HepG2 (cell line): ENCODE results near the gene ENTPD7. TPM values are rescaled to one million over a fixed set of nuclear protein-coding genes. Genes with fewer than 3 reads are reported as not detected.

Source experiments
- ATAC-seq: fragments of 200-7000 bp; cut with Tn5 transposase; 3 replicates; pipeline ENCODE4 v1.9.1; 2020; ENCODE audit warnings: mild to moderate bottlenecking, moderate library complexity
- BruUV-seq: library from RNA; stranded (reverse); fragments of 400-500 nt; replicated peaks from 2 replicates; lab custom pipeline; 2021; lab: Mats Ljungman, UMichigan
- CTCF ChIA-PET: fragments of 300-600 bp; formaldehyde crosslinking; extraction: SDS; loops from one replicate; lab custom pipeline; 2021; ENCODE audit warnings: low total read pairs, inconsistent platforms, low intra/inter-chr PET ratio; lab: Yijun Ruan, JAX
- POLR2A ChIA-PET: fragments of 350-600 bp; sonication (Branson Sonifier 250); formaldehyde crosslinking; loops from one replicate; lab custom pipeline; 2020; ENCODE audit warnings: antibody characterized with exemption, inconsistent platforms; lab: Yijun Ruan, JAX
- DNase-seq: peaks from one replicate; pipeline ENCODE4 v3.0.0-alpha.2; 2015; ENCODE audit warnings: low spot score
- FAIRE-seq: peaks from 3 replicates; lab custom pipeline; 2011; peaks lifted over from hg19 to GRCh38; lab: Jason Lieb, UNC
- H2AFZ ChIP-seq: one replicate; pipeline ENCODE4 v1.6.1; 2011; ENCODE audit warnings: low read length, inconsistent platforms
- H3K27ac ChIP-seq: fragments of 300-600 bp; 3 replicates; pipeline ENCODE4 v1.8.0; 2011; ENCODE audit warnings: mixed run types, mild to moderate bottlenecking, mixed read lengths, low read length, inconsistent platforms; ENCODE audit not compliant: insufficient read depth; ENCODE audit errors: extremely low read length
- H3K27me3 ChIP-seq, 2 experiments: fragments of 200-600 bp in 1 of 2; 2 replicates in 1 of 2; 3 replicates in 1 of 2; pipeline versions ENCODE4 v1.6.0 to v1.8.0; 2011; ENCODE audit warnings: low read length in 2 of 2, mild to moderate bottlenecking in 2 of 2, moderate library complexity in 2 of 2, inconsistent platforms in 1 of 2; ENCODE audit not compliant: insufficient read depth in 2 of 2, control insufficient read depth in 1 of 2
- H3K36me3 ChIP-seq, 2 experiments: fragments of 200-600 bp in 1 of 2; replicated peaks in 1 of 2; 2 replicates in 1 of 2; 3 replicates in 1 of 2; pipeline versions ENCODE4 v1.5.1 to v1.8.0; 2011; ENCODE audit warnings: low read length in 2 of 2, inconsistent platforms in 1 of 2; ENCODE audit not compliant: insufficient read depth in 2 of 2, control insufficient read depth in 1 of 2
- H3K4me1 ChIP-seq: 2 replicates; pipeline ENCODE4 v1.5.1; 2012; ENCODE audit warnings: low read length, inconsistent platforms; ENCODE audit not compliant: insufficient read depth
- H3K4me2 ChIP-seq: 2 replicates; pipeline ENCODE4 v1.6.0; 2011; ENCODE audit warnings: low read depth, low read length, inconsistent platforms
- H3K4me3 ChIP-seq, 3 experiments: fragments of 200-600 bp in 1 of 3; sonication (generic), shearing (Covaris generic) in 1 of 3; replicated peaks in 1 of 3; 2 replicates each; pipeline ENCODE4 v1.5.1; 2011 to 2016; ENCODE audit warnings: low read length in 3 of 3, inconsistent platforms in 2 of 3, low read depth in 2 of 3, mild to moderate bottlenecking in 2 of 3, control low read depth in 1 of 3, mixed read lengths in 1 of 3; ENCODE audit not compliant: insufficient read depth in 1 of 3
- H3K79me2 ChIP-seq: one replicate; pipeline ENCODE4 v1.6.1; 2011; ENCODE audit warnings: low read length, inconsistent platforms; ENCODE audit not compliant: insufficient read depth
- H3K9ac ChIP-seq: 2 replicates; pipeline ENCODE4 v1.6.0; 2011; ENCODE audit warnings: mild to moderate bottlenecking, low read depth, low read length, inconsistent platforms; ENCODE audit not compliant: insufficient read depth
- H3K9me3 ChIP-seq: 2 replicates; pipeline ENCODE4 v1.5.1; 2012; ENCODE audit warnings: mild to moderate bottlenecking, low read length
- H4K20me1 ChIP-seq: 2 replicates; pipeline ENCODE4 v1.6.0; 2011; ENCODE audit warnings: inconsistent platforms, mild to moderate bottlenecking, low read length, moderate library complexity; ENCODE audit not compliant: insufficient read depth
- ETV5 ChIP-seq: IDR thresholded peaks from 2 replicates; pipeline ENCODE4 v1.6.1; 2018; ENCODE audit warnings: missing biosample characterization, missing genetic modification reagents, inconsistent platforms, borderline replicate concordance
- RNF219 ChIP-seq: sonication (generic); formaldehyde crosslinking; IDR thresholded peaks from 2 replicates; pipeline ENCODE4 v1.5.0; 2020; ENCODE audit warnings: mild to moderate bottlenecking, missing genetic modification reagents
- XRCC5 ChIP-seq: fragments of 200-400 bp; formaldehyde crosslinking; optimal IDR thresholded peaks from 2 replicates; pipeline ENCODE3; 2017; ENCODE audit warnings: mild to moderate bottlenecking, low read length
- ZNF142 ChIP-seq: sonication (generic); formaldehyde crosslinking; IDR thresholded peaks from 2 replicates; pipeline ENCODE4 v1.4.0; 2020; ENCODE audit warnings: missing genetic modification reagents
- in situ Hi-C: cut with HindIII; loops from 2 replicates; pipeline ENCODE4 v1.10.0; 2017; ENCODE audit warnings: low pct_unique_long_range_greater_than_20kb; ENCODE audit not compliant: extremely low pct_ligation_motif_present
- intact Hi-C: fragments of 100-400 bp; cut with micrococcal nuclease; formaldehyde crosslinking; loops from one replicate; pipeline ENCODE4 v1.10.0; 2022; ENCODE audit not compliant: unreplicated experiment
- polyA plus RNA-seq, 8 experiments: library from polyadenylated mRNA; depleted of rRNA in 3 of 8; stranded (reverse) in 7 of 8; unstranded in 1 of 8; fragments of >200 nt; fragmentation: Illumina TruSeq in 4 of 8; extraction: Trizol in 4 of 8; gene quantifications; 2 replicates each; pipeline versions ENCODE4 v1.2.1 to v1.2.3, GENCODE V29; 2011 to 2016; ENCODE audit warnings: low read depth in 4 of 8, missing spikeins in 1 of 8, mixed read lengths in 1 of 8; ENCODE audit not compliant: insufficient read depth in 1 of 8
- total RNA-seq, 5 experiments: library from RNA; depleted of rRNA; stranded (reverse); fragments of >200 nt; fragmentation: Illumina TruSeq; extraction: Trizol; gene quantifications; 2 replicates each; pipeline ENCODE4 v1.2.3, GENCODE V29; 2016; ENCODE audit warnings: low read depth in 1 of 5

ENTPD7 gene
- total and polyA plus RNA-seq, 2 of the 13 experiments (the other 11 are each of a cell fraction or from before 2014, with no cell fraction given): 7.6 to 36.5 TPM

GRCh38 chr10:99623919-99624318, 35.4 kb upstream of the ENTPD7 start:
- BruUV-seq: no TSS peak
- ChIA-PET POLR2A (no interaction called here), CTCF (no interaction called here)

More at GRCh38 chr10:99623919-99624318, 35.4 kb upstream of the ENTPD7 start:
- H2AFZ ChIP-seq: no peak overlapping the region
- no peak for FAIRE-seq
- no peak for ATAC-seq
- DNase-seq: no peak
- no peak overlapping the region for H3K27ac ChIP-seq
- in situ Hi-C loops (loop anchor here (10.0 kb wide), 2 partner anchors 51 to 91 kb away; no protein-coding TSS in a partner anchor), intact Hi-C loops (loop anchor here (5.0 kb wide), 1 partner anchor 388 kb away; no protein-coding TSS in a partner anchor)
- H3K9ac ChIP-seq: no peak overlapping the region
- no peaks in the 10 kb centered on the region for H3K36me3 ChIP-seq
- TF ChIP-seq ZNF142 (no peak), RNF219 (CRISPR knock-in tag) (no peak), XRCC5 (no peak), ETV5 (CRISPR knock-in tag) (no peak)
- no peak overlapping the region for H3K4me3 ChIP-seq
- no peak overlapping the region for H3K4me2 ChIP-seq
- no peaks in the 10 kb centered on the region; a peak in 1 of 5 replicates for H3K27me3 ChIP-seq
- peaks cover 11% of the 10 kb centered on the region for H3K79me2 ChIP-seq
- no peaks in the 10 kb centered on the region for H3K9me3 ChIP-seq
- peaks cover 3% of the 10 kb centered on the region; the same call in 1 of the 2 replicates for H4K20me1 ChIP-seq
- peaks cover 16% of the 10 kb centered on the region for H3K4me1 ChIP-seq
